Mesodermal cell (in vitro differentiated cells): ENCODE data around the gene MAST4.
"Not testable (repeated sequence)": the region's sequence is repeated elsewhere in the genome, so short reads cannot be mapped to it uniquely, and the experiment has no call there.

ENCODE experiments used
- H3K27ac ChIP-seq: 2 replicates; pipeline ENCODE4 v1.7.0; 2013; ENCODE audit warnings: mild to moderate bottlenecking, low read depth, low read length, moderate library complexity; ENCODE audit not compliant: severe bottlenecking
- H3K36me3 ChIP-seq: 2 replicates; pipeline ENCODE4 v1.7.1; 2013; ENCODE audit warnings: mild to moderate bottlenecking, low read length, moderate library complexity; ENCODE audit not compliant: control insufficient read depth, insufficient read depth
- H3K4me1 ChIP-seq: one replicate; pipeline ENCODE4 v1.7.1; 2013; ENCODE audit warnings: mild to moderate bottlenecking, low read length; ENCODE audit not compliant: insufficient read depth, control insufficient read depth, poor library complexity, severe bottlenecking
- H3K4me3 ChIP-seq: 2 replicates; pipeline ENCODE4 v1.7.0; 2013; ENCODE audit warnings: low read length, control low read depth, mild to moderate bottlenecking; ENCODE audit not compliant: insufficient read depth, poor library complexity, severe bottlenecking; ENCODE audit errors: extremely low read depth
- H3K9me3 ChIP-seq: 2 replicates; pipeline ENCODE4 v1.7.1; 2013; ENCODE audit warnings: mild to moderate bottlenecking, low read length, moderate library complexity; ENCODE audit not compliant: control insufficient read depth
- WGBS, 2 experiments: methylation state at CpG; one replicate each; pipeline ENCODE4 v1.1.5; 2013; ENCODE audit warnings: missing lambda C conversion rate in 2 of 2; ENCODE audit not compliant: insufficient coverage in 2 of 2; 5-methylcytosine and 5-hydroxymethylcytosine counted together

Gene MAST4

DNA sequence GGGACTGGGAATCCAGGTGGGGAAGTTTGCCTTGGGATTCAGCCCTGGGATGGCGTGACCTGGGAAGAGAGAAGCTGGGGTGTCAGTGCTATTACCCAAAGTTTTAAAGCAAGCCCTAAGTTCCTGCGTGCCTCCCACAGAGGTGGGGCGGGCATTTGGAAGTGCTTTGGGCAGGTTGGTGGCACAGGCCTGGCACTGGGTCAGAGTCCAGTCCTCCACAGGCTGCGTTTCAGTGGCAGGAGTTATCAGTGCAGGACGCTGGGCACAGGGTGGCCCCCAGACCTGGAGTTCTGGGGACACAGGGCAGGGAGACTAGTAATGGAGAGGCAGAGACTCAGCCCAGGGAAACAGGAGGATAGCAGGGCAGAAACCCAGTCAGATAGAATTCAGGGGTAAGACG, 147.2 kb downstream of the MAST4 start:
- H3K27ac ChIP-seq: no peak overlapping the region
- H3K4me3 ChIP-seq: no peak overlapping the region
- no peaks in the 10 kb centered on the region for H3K4me1 ChIP-seq
- peaks cover 6% of the 10 kb centered on the region for H3K9me3 ChIP-seq
- WGBS, 2 experiments: 94 to 100% methylated on average over 5 of the region's 6 CpGs
- no peaks in the 10 kb centered on the region for H3K36me3 ChIP-seq

DNA sequence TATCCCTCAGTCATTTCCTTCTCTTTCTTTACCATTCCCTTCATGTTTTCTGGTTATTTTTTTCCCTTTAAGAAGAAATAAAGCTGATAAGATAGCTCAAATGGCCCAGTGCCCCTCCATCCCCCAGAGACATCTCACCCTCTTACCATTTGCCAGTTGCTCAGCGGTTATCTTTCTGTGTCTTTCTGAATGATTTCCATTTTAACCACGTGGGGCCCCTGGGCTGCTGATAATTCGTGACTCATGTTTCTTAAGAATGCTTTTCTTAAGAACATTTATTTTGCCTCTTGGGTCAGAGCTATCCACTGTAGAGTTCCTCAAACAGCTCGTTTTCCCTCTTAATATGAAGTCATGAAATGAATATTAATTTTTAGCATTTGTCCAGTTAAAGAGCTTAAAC, 147.8 kb downstream of the MAST4 start:
- Histone ChIP-seq H3K4me3 (no peak overlapping the region), H3K36me3 (no peaks in the 10 kb centered on the region), H3K9me3 (peaks cover 6% of the 10 kb centered on the region), H3K27ac (no peak overlapping the region), H3K4me1 (no peaks in the 10 kb centered on the region)
- WGBS, 2 experiments: 81 to 100% methylated on average over 1 to 4 of the region's 4 CpGs

DNA sequence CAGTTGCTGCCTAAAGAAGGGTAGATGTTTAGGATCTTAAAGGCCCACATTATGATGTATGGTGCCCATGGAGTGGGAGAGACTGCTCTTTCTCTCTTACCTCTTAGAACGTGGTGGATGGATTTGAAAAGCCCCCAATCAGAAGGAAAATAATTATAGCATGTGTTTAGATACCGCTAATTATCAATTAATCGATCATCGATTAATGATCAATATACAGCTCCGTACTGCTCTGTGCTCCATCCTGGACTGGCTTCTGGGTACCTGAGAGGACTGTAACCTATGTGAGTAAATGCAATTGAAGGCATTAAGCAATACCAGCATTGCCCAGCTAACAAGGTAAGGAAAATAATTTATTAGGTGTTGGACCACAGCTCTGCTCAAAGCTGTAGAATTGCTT, 149.1 kb downstream of the MAST4 start:
- H3K36me3 ChIP-seq: no peaks in the 10 kb centered on the region
- peaks cover 10% of the 10 kb centered on the region for H3K9me3 ChIP-seq
- no peak overlapping the region for H3K27ac ChIP-seq
- H3K4me3 ChIP-seq: no peak overlapping the region
- WGBS, 2 experiments: 96 to 100% methylated on average over 3 to 4 of the region's 5 CpGs
- H3K4me1 ChIP-seq: no peaks in the 10 kb centered on the region

DNA sequence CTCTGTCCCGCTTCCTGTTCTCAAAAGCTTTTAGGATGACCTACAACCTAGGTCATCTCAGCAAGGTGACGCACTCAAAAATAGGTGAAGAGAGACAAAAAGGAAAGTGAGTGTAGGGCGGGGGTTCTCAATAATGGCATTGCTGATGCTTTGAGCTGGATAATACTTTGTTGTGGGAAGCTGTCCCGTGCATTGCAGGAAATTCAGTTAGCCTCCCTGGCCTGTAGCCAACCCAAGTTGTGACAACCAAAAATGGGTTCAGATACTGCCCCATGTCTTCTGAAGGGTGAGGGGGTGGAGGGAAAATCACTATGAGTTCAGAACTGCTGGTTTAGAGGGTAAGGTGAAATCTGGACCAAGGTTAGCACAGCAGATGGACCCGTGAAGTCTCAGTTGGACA, 151.4 kb downstream of the MAST4 start:
- Histone ChIP-seq H3K4me1 (no peaks in the 10 kb centered on the region), H3K4me3 (no peak overlapping the region), H3K27ac (no peak overlapping the region), H3K9me3 (peaks cover 10% of the 10 kb centered on the region), H3K36me3 (no peaks in the 10 kb centered on the region)
- 94 to 100% methylated on average over 2 to 4 of the region's 5 CpGs for WGBS, 2 experiments

DNA sequence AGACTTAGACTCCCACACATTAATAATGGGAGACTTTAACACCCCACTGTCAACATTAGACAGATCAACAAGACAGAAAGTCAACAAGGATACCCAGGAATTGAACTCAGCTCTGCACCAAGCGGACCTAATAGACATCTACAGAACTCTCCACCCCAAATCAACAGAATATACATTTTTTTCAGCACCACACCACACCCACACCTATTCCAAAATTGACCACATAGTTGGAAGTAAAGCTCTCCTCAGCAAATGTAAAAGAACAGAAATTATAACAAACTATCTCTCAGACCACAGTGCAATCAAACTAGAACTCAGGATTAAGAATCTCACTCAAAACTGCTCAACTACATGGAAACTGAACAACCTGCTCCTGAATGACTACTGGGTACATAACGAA, 156.5 kb downstream of the MAST4 start:
- not testable (repeated sequence) for H3K27ac ChIP-seq, H3K4me1 ChIP-seq, H3K9me3 ChIP-seq, H3K36me3 ChIP-seq, H3K4me3 ChIP-seq
- no CpG with 5 or more reads among the region's 2 CpGs for WGBS, 2 experiments

DNA sequence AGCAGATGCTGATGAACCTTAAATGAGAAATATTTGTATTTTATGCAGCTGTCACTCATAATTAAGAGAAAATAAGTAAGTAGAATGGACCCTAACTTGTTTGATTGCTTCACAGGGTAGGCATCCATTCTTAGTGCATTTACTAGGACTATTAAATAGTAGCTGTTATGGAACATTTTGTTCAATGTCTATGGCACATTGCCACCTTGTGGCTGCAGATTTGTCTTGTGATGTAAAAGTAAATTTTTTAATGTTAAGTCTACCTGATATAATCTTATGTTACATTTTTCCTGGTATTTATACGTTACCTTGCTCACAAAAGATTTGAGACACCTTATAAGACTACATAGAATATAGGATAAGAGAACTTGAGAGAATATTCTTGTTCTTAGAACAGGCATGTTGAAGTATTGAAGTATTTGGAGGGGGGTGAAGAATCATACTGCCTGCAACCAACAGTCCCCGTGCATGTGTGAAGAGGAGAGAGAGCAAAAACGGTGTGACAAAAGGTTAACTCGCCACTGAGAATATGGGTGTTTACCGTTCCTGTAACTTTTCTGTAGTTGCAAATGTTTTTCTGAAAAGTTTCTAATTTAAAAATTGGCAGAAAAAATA, 161.1 kb downstream of the MAST4 start:
- Histone ChIP-seq H3K36me3 (no peaks in the 10 kb centered on the region), H3K4me3 (no peak overlapping the region), H3K9me3 (no peaks in the 10 kb centered on the region), H3K4me1 (no peaks in the 10 kb centered on the region), H3K27ac (no peak overlapping the region)
- WGBS, 2 experiments: 43 to 62% methylated on average over 4 of the region's 5 CpGs

DNA sequence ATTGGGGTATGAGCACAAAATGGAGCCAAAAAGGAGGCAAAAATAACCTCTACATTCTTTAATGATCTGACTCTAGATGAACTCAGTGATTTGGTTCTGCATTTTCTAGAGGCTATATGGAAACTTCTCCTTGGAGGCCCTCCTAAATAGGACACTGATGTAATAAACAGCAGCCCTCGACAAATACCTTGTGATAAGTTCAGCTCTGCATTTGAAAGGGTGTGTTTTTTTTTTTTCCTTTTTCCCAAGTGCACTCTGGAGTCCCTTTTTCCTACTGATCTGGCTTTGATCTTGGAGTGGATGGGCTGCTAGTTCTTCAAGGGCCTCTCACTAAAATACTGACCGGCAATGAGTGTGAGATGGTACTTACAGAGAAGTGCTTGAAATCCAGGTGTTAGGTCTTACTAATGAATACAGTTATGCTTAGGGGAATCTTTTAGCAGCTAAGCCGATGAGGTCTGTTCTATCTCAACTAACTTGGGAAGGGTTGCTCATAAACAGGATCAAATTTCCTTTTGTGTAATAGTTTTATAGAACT, 161.7 kb downstream of the MAST4 start:
- Histone ChIP-seq H3K27ac (no peak overlapping the region), H3K4me3 (no peak overlapping the region), H3K4me1 (no peaks in the 10 kb centered on the region), H3K36me3 (no peaks in the 10 kb centered on the region), H3K9me3 (no peaks in the 10 kb centered on the region)
- WGBS, 2 experiments: 57 to 60% methylated on average over 1 of the region's 3 CpGs

DNA sequence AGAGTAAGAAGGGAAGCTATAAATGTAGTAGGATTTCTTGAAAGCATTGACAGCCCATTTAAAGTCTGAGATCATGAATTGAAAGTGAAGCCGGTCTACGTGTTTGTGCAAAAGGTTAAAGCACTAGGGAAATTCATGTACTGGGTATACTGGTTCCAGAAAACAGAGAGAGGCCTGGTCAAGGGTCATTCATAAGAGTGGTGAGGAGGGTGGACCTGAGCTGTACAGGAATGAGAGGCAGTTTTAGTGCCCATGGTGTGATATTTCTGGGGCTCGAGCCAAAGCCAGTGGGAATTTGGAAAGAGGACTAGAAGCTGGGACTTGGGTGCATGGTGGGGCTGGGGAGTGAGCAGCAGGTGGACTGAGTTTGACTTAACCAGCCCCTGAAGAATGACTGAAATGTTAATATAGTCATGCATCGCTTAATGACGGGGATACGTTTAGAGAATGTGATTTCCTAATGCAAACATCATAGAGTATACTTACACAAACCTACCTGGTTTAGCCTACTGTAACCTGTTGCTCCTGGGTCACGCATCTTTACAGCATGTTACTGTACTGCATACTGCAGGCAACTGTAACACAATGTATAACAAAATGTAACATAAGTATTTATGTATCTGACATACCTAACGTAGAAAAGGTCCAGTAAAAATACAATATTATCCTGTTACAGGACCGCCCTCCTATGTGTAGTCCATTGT, 173.0 kb downstream of the MAST4 start:
- H3K9me3 ChIP-seq: no peaks in the 10 kb centered on the region
- H3K4me3 ChIP-seq: no peak overlapping the region
- H3K27ac ChIP-seq: no peak overlapping the region
- H3K4me1 ChIP-seq: no peaks in the 10 kb centered on the region
- WGBS, 2 experiments: 82 to 99% methylated on average over 3 to 4 of the region's 9 CpGs
- H3K36me3 ChIP-seq: no peaks in the 10 kb centered on the region

DNA sequence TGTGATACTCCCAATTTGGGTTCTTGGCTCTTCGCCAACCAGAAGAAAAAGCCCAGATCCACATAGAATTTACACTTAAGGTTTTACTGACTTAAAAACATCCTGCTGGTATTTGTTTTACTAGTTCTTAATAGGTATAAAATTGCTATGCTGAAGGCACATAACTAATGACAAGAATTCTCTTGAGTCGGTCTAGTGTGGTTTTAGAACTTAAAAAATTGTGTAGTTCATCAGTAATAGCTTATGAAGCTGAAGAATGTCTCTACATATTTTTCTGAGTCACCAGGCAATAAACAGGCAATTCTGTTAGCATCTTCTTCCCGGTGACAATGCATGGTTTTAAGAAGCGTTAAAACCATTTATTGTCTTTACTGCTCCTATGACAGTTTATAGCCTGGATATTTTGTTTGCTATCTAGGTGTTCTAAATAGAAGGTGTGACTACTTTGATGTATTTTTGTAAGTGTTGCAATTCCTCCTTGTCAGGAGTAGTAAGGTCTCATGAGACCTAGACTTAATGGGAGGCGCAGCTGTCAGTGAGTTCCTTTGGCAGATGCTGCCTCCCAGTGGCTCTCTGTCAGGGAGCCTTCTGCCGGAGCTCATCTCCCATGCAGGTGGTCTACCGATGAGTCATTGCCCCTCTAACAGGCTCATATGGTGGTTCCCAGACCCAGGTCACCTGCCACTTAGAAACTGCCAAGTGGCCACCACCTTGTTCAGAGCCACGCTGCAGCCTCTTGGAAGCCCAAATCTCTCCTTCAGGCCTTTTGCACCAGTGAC, 173.8 kb downstream of the MAST4 start:
- 35 to 42% methylated on average over 3 to 5 of the region's 8 CpGs for WGBS, 2 experiments
- Histone ChIP-seq H3K27ac (no peak overlapping the region), H3K4me3 (no peak overlapping the region), H3K36me3 (no peaks in the 10 kb centered on the region), H3K9me3 (no peaks in the 10 kb centered on the region), H3K4me1 (no peaks in the 10 kb centered on the region)

DNA sequence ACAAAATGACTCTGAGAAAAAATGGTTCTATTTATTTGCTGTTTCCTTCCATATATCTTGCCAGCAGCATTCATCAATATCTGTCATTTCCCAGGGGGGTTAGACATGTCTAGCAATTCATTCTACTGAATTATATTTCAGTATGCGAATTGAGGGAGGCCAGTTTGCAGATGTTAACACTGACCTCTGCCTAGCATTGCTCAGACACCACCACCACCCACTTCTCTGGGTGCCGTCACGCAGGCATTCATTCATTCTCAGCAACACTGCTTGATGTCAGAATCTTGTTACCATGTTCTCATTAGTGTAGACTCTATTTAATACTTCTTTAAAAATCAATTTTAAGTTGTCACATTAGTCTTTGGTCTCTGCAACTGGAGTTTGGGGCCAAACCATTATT, 181.7 kb downstream of the MAST4 start:
- no peaks in the 10 kb centered on the region for H3K9me3 ChIP-seq
- H3K36me3 ChIP-seq: no peaks in the 10 kb centered on the region
- 80 to 100% methylated on average over 1 to 3 of the region's 3 CpGs for WGBS, 2 experiments
- no peaks in the 10 kb centered on the region for H3K4me1 ChIP-seq
- no peak overlapping the region for H3K27ac ChIP-seq
- no peak overlapping the region for H3K4me3 ChIP-seq
